Left ventricle myocardium superior (tissue), 1 donor: Measurements from ENCODE around the gene RPP30. TPM values are rescaled to one million over a fixed set of nuclear protein-coding genes. Genes with fewer than 3 reads are reported as not detected.
"Not testable (repeated sequence)": the region's sequence is repeated elsewhere in the genome, so short reads cannot be mapped to it uniquely, and the experiment has no call there.

ENCODE experiments used
- ATAC-seq: fragments of 200-7000 bp; cut with Tn5 transposase; one replicate; pipeline ENCODE4 v1.9.1; 2020; ENCODE audit warnings: mild to moderate bottlenecking, moderate library complexity
- DNase-seq: peaks from one replicate; pipeline ENCODE4 v3.0.0-alpha.2; 2020
- intact Hi-C: fragments of 100-400 bp; cut with micrococcal nuclease; formaldehyde crosslinking; loops from one replicate; pipeline ENCODE4 v1.11.0; 2022
- total RNA-seq: library from RNA; stranded (reverse); fragmentation: NEBNext Ultra II Directional; extraction: Animal tissue kit (Norgen Biotek cat#: 25700); gene quantifications from one replicate; pipeline ENCODE4 v1.2.1, GENCODE V29; 2021
- donor health status: DM: no; HTN: yes; CAD: no; lungs with severe emphysema.

RPP30 gene
- total RNA-seq, 1 donor from 2014 or later, result 30.9 TPM

GRCh38 chr10:90930971-90931871, 59.4 kb downstream of the RPP30 start:
- intact Hi-C loops, result no loop called here
- ATAC-seq (peak; percentile 78), DNase-seq (peak; percentile 60)

DNA sequence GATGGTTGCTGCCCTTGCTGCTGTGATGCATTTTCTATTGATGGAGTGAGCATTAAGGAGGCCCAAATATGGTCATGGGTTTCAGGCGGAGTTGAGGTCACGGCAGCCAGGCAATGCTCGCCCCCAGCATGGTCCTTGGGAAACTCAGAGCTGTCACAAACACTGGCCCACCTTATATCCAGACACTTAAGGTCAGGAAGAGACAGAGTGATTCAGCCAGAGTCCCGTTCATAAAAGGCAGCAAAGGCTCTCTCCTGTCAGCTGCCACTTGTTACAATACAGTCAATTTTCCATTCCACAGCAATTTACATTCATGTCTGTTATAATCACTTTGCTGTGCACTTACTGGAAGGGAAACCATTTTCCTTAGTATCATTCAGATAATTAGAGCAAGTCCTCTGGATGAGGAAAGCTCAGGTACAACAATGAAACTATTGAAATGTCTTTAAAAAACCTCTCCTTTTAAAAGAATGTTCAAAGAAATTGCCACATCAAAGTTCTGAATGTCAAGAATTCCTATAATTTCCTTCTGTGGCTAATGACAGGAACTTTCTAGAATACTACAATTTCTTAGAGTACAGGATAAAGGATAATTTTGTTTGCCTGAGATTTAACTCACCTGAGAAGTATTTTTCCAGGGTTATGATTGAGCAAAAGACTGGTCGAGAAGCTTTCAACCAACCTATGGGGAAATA, 64.0 kb downstream of the RPP30 start:
- peak; percentile 15 for ATAC-seq
- intact Hi-C loops, result no loop called here
- no peak for DNase-seq

DNA sequence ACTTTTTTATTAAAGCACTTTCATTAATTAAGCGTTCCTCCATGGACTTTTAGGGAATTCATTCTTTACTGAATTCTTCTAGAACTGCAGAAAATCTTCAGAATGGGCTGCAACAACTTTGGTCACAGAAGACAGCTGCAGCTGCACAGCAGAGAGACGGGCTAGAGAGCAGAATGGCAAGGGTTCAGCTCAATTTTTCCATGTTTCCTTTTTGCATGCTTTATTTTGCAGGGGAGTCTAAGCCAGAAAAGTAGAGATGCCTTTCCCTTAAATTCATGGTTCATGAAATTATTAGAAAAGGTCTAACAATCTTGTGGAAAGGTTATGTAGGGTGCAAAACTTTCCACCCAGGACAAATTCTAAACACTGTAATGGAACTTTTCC, 64.5 kb downstream of the RPP30 start:
- no peak for DNase-seq
- ATAC-seq, result no peak
- intact Hi-C loops, result no loop called here

- intact Hi-C loops, result no loop called here
- ATAC-seq, result no peak
- DNase-seq, result no peak
Observed at GRCh38 chr10:90937645-90938258, 66.0 kb downstream of the RPP30 start.

GRCh38 chr10:90939116-90939515, 67.3 kb downstream of the RPP30 start:
- intact Hi-C loops, result no loop called here
- ATAC-seq, result no peak
- DNase-seq, result no peak

DNA sequence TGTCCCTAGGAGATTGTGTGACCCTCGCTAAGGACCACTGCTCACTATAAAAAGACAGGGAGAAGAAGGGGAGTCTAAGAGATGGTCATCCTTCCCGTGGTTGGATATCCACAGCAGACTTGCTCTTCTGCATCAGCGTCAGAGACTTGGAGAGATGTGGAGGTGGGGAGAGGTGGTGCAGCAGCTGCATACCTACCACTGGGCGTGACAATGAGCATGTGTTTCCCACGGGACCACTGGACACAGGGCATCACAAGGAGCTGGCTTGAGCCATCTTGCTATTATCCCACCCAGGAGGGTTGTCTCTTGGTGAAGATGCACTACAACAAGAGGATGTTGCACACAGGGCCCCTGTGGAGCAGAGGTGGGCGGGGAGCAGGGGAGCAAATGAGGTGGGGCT, 67.9 kb downstream of the RPP30 start:
- no peak for DNase-seq
- no peak for ATAC-seq
- intact Hi-C loops, result no loop called here

DNA sequence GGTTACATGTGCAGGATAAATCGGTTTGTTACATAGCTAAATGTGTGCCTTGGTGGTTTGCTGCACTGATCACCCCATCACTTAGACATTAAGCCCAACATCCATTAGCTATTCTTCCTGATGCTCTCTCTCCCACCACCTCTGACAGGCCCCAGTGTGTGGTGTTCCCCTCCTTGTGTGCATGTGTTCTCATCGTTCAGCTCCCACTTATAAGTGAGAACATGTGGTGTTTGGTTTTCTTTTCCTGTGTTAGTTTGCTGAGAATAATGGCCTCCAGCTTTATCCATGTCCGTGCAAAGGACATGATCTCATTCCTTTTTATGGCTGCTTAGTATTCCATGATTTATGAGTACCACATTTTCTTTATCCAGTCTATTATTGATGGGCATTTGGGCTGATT, 71.2 kb downstream of the RPP30 start:
- intact Hi-C loops, ATAC-seq, DNase-seq: not testable (repeated sequence)

DNA sequence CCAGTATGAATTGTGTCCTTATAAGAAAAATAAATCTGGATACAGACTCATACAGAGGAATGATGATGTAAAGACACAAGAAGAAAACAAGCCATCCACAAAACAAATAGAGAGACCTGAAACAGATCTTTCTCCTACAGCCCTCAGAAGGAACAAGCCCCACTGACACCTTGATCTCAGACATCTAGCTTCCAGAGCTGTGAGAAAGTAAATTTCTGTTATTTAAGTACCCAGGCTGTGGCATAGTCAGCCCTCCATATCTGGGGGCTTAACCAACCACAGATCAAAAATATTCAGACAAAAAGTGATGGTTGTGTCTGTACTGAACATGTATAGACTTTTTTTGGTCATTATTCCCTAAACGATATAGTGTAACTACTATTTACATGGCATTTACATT, 73.0 kb downstream of the RPP30 start:
- DNase-seq (no peak), ATAC-seq (no peak)
- intact Hi-C loops, result no loop called here

DNA sequence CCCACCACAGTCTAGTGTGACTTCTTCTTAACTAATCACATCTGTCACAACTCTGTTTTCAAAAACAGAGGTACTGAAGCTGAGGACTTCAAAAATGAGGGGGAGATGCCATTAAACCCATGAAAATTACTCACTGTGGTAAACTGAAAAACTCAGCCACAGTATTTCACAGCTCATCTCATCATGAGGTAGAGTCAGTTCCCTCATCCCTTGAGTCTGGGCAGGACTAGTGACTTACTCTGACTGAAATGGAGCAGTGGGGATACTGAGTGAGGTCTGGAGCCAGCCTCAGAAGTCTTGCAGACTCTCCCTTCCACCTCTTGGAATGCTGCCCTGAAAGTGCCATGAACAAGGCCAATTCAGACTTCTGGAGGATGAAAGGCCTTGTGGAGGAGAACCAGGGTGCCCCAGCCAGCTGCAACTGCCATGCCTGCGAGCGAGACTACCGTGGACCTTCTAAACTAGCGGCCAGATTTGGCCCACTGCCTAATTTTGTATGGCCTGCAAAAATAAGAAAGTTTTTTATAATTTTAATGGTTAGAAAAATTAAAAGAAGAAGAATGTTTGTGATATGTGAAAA, 73.8 kb downstream of the RPP30 start:
- DNase-seq (no peak), ATAC-seq (no peak)
- intact Hi-C loops, result no loop called here

GRCh38 chr10:90947030-90947960, 75.5 kb downstream of the RPP30 start:
- no peak for DNase-seq
- ATAC-seq, result no peak
- intact Hi-C loops, result no loop called here

Other genes with a start within 250 kb of the RPP30 start
- gene HTR7, start 13.9 kb upstream of the RPP30 start, total RNA-seq, result not detected
- gene ANKRD1, start 49.1 kb downstream of the RPP30 start, total RNA-seq, result 1,326 TPM